ENCODE measurements around the gene METTL17. TPM values are rescaled to one million over a fixed set of nuclear protein-coding genes. Genes with fewer than 3 reads are reported as not detected.

METTL17 gene
- polyA plus RNA-seq, 10 donors: 33.8 to 75.8 (median 42.9) TPM

DNA sequence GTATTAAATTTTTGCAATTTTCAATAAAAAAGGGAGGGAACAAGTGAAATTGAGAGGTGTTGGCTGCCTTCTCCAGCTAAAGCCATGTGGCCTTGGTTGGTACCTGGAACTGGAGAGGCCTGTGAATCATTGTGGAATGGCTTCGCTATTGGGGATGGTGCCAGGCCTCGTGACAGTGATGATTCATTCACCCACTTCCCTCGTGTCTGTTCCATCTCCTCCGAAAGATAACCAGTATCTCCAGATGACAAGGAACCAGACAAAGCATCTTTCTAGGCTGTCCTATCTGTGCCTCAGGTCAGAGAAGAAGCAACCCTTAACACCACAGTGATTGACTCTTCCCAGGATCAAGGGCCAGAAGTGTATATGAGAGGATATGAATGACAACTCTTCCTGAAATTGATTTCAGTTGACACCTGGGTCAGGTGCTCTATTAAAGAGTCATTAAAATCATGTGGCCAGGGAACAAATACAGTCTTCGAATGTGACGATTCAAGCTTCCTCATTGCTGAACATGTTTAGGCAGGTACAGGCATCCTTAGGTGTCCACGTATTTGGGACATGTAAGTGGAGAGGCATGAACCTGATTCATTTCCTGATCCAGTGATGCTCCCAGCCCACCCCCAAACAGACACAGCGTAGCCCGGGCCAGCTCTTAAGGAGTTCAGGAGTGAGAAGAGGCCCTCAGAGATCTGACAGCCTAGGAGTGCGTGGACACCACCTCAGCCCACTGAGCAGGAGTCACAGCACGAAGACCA lies 52.1 kb downstream of the METTL17 start, which contains the start of gene RNASE7:
Gene RNASE7, plus strand, starts transcription at position 687 of the 758 bp plus-strand sequence. CDS start 631 bp downstream, outside the sequence.
- DNase-seq: no peak

GRCh38 chr14:21042918-21043317 lies 53.1 kb downstream of the METTL17 start:
- no peak for DNase-seq

GRCh38 chr14:21043387-21043973 lies 53.7 kb downstream of the METTL17 start:
- DNase-seq: no peak

DNA sequence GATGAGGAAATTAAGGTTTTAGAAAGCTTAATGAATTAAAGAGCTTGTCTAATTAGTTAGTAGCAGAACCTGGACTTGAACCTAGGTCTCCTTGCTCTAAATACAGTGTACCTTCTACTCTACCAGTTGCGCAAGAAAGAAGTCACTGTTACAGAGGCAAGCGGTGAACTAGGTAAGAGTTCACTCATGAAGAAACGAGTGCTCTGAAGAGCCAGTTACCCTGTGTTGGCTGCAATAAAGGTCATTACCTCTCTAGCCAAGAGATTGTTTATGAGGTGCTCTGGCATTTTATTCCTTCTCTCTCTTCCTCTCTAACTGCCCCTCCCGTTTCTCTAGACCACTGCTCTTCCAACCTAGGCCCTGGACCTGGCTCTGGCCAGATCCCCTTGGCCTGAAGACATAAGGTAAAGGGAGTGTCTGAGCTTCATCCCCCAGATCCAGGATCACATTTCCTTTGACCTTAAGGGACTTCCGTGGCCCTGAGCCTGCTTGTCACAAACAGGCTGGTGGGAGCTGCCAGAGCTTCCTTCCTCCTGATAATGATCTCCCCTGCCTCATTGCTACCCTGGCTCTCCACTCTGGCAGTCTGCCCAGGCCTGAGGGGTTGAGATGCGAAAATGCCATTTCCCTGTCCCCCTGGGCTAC lies 54.3 kb downstream of the METTL17 start:
- no peak for DNase-seq

Other genes with a start within 250 kb of the METTL17 start
- not detected for gene EDDM3A, start 244.1 kb upstream of the METTL17 start, polyA plus RNA-seq (ENCODE audit: insufficient read length in 10 of 10)
- not detected for gene EDDM3B, start 221.6 kb upstream of the METTL17 start, polyA plus RNA-seq (ENCODE audit: insufficient read length in 10 of 10)
- gene RNASE6, start 208.7 kb upstream of the METTL17 start, polyA plus RNA-seq (ENCODE audit: insufficient read length in 10 of 10): 1 to 10 TPM; 5.3 to 7.1 (median 6.1) TPM
- 100 to 1,000 TPM; 142 to 246 (median 201) TPM for gene RNASE1, start 187.1 kb upstream of the METTL17 start, polyA plus RNA-seq (ENCODE audit: insufficient read length in 10 of 10)
- 1 to 10 TPM in 1 of 10 donors, under 1 TPM in 4, not detected in 5; 0.19 to 1.2 (median 0.41) TPM for gene RNASE3, start 98.6 kb upstream of the METTL17 start, polyA plus RNA-seq (ENCODE audit: insufficient read length in 10 of 10)
- gene RNASE2, start 34.5 kb upstream of the METTL17 start, polyA plus RNA-seq (ENCODE audit: insufficient read length in 10 of 10): 1 to 10 TPM in 5 of 10 donors, under 1 TPM in 5; 0.50 to 2.4 (median 0.99) TPM
- under 1 TPM in 3 of 10 donors, not detected in 7; 0.16 to 0.91 (median 0.43) TPM for gene SLC39A2, start 9.3 kb downstream of the METTL17 start, polyA plus RNA-seq (ENCODE audit: insufficient read length in 10 of 10)
- gene NDRG2, start 35.1 kb downstream of the METTL17 start, polyA plus RNA-seq (ENCODE audit: insufficient read length in 10 of 10): 100 to 1,000 TPM in 9 of 10 donors, 10 to 100 TPM in 1; 98.7 to 223 (median 147) TPM
- gene TPPP2, start 40.2 kb downstream of the METTL17 start, polyA plus RNA-seq (ENCODE audit: insufficient read length in 10 of 10): under 1 TPM in 9 of 10 donors, not detected in 1; 0.17 to 0.98 (median 0.58) TPM
- under 1 TPM in 2 of 10 donors, not detected in 8; 0.33 to 0.34 TPM for gene RNASE13, start 44.8 kb downstream of the METTL17 start, polyA plus RNA-seq (ENCODE audit: insufficient read length in 10 of 10)
- gene RNASE7, start 52.4 kb downstream of the METTL17 start, polyA plus RNA-seq (ENCODE audit: insufficient read length in 10 of 10): under 1 TPM in 2 of 10 donors, not detected in 8; 0.14 to 0.18 TPM
- gene RNASE8, start 67.8 kb downstream of the METTL17 start, polyA plus RNA-seq (ENCODE audit: insufficient read length in 10 of 10): not detected
- 10 to 100 TPM; 51.4 to 83.0 (median 61.7) TPM for gene ARHGEF40, start 80.3 kb downstream of the METTL17 start, polyA plus RNA-seq (ENCODE audit: insufficient read length in 10 of 10)
- gene ZNF219, start 108.7 kb downstream of the METTL17 start, polyA plus RNA-seq (ENCODE audit: insufficient read length in 10 of 10): 10 to 100 TPM; 12.9 to 18.7 (median 16.2) TPM
- gene TMEM253, start 111.1 kb downstream of the METTL17 start, polyA plus RNA-seq (ENCODE audit: insufficient read length in 10 of 10): under 1 TPM; 0.29 to 0.91 (median 0.58) TPM
- gene OR5AU1, start 166.1 kb downstream of the METTL17 start, polyA plus RNA-seq (ENCODE audit: insufficient read length in 10 of 10): under 1 TPM in 5 of 10 donors, not detected in 5; 0.01 to 0.05 (median 0.03) TPM